A549 treated with CpdA at 1 μM for 4 hours (cell line): ENCODE results near the gene TESK2. TPM values are rescaled to one million over a fixed set of nuclear protein-coding genes. Genes with fewer than 3 reads are reported as not detected.

Experiments
- total RNA-seq: library from RNA; stranded (reverse); fragments of 200-300 nt; extraction: Qiagen RNA extraction; gene quantifications from 5 replicates; pipeline ENCODE4 v1.2.3, GENCODE V29; 2022; ENCODE audit warnings: low read depth

Gene TESK2
- total RNA-seq = 0.29 to 0.49 TPM (median 0.32 TPM) in 5 replicates

DNA sequence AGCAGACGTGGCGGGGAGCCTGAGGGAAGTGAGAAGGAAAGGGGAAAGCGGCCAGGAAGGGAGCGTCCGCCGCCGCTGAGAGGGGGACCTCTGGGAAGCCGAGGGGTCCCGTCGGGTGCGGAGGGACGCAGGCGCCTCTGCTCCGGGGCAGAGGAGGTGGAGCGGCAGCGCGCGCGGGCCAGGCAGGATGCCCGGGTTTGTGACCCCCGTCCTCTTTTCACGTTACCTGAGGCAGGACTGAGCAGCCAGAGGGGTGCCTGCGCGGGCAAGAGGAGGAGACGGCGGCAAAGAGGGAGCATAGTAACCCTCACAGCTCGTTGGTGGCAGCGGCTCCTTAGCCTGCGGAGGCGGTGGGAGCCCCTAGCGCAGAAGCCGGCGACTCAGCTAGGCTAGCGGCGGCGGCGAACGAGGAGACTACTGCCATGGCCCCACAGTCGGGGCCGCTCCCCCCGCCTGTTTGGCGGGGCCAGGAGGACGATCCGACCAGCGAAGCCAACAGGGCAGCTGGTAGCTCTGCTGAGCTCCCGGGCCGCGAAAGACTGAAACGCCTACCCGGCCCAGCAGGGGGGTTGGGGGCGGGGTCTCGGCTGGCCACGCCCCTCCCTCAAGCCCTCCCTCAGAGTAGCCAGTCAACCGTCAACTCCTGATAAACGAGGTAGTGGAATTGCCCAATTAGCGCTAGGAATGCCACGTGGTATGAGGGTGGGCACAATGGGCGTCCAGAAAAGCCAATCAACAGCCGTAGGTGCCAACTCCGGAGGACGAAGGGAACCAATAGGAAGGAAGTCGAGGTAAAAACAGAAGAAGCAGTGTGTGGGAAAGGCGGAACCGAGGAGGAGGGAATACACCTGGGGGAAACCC is at the start of gene TESK2:
Gene TESK2 (minus strand): TSS at position 538 of the 861 bp plus-strand sequence. CDS start 33,378 bp downstream, outside the sequence.

GRCh38 chr1:45521413-45522323 is 30.7 kb upstream of the TESK2 start, which contains the start of gene PRDX1:
Gene PRDX1 (minus strand): TSS chr1:45521884. CDS start chr1:45519043, 2,841 bp downstream.

DNA sequence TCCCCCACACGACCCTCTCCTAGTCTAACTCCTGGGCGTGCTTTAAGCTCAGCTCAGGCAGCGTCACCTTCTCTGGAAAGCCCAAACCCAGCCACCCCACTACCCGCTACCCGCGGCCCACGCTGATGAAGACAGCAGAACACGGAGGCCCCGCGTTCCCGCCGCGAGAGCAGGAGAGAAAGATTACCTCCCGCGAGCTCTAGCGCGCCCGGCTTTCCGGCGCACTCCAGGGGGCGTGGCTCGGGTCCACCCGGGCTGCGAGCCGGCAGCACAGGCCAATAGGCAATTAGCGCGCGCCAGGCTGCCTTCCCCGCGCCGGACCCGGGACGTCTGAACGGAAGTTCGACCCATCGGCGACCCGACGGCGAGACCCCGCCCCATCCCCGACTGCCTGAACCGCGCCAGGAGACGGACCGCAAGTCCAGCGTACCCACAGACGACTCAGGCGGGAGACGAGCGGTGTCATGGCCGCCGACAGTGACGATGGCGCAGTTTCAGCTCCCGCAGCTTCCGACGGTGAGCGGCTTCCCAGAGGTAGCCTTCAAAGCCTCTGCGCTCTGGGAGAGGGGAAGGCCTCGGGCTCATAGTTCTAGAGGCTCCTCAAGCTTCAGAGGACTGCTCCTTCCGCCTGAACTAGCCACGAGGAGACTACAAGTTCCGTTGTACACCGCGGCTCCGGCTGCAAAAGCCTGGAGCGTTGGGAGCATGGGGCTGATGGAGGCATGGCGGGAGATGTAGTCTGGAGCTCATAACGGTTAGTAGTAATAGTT is 151.0 kb downstream of the TESK2 start, which contains the start of the genes MUTYH and TOE1:
Gene MUTYH (minus strand): TSS at position 652 of the 770 bp plus-strand sequence. CDS start 5,935 bp downstream, outside the sequence.
Gene TOE1 (plus strand): TSS at position 382 of the 770 bp plus-strand sequence. CDS start 83 bp downstream, at position 465.

GRCh38 chr1:45326627-45327623 is 164.0 kb downstream of the TESK2 start, which contains the start of gene HPDL:
Gene HPDL (plus strand): TSS chr1:45326895. CDS start chr1:45327149, 254 bp downstream.

Other genes with a start within 250 kb of the TESK2 start
- 3.6 to 5.3 TPM (median 3.9 TPM) in 5 replicates for gene HPDL, start 164.3 kb downstream of the TESK2 start, total RNA-seq
- gene TOE1, start 151.0 kb downstream of the TESK2 start, total RNA-seq = 12.3 to 14.5 TPM (median 13.2 TPM) in 5 replicates
- gene MUTYH, start 150.7 kb downstream of the TESK2 start, total RNA-seq = 7.4 to 10.8 TPM (median 10.2 TPM) in 5 replicates
- gene CCDC163, start 8.9 kb upstream of the TESK2 start, total RNA-seq = 1.5 to 2.3 TPM (median 1.7 TPM) in 5 replicates
- gene MMACHC, start 9.1 kb upstream of the TESK2 start, total RNA-seq = 1.5 to 2.0 TPM (median 1.7 TPM) in 5 replicates
- 2,161 to 2,321 TPM (median 2,215 TPM) in 5 replicates for gene PRDX1, start 30.7 kb upstream of the TESK2 start, total RNA-seq
- gene AKR1A1, start 59.7 kb upstream of the TESK2 start, total RNA-seq = 72.4 to 81.4 TPM (median 80.6 TPM) in 5 replicates
- 125 to 167 TPM (median 130 TPM) in 5 replicates for gene NASP, start 92.9 kb upstream of the TESK2 start, total RNA-seq
- gene CCDC17, start 132.9 kb upstream of the TESK2 start, total RNA-seq = 0.21 to 0.37 TPM (median 0.29 TPM) in 5 replicates
- gene GPBP1L1, start 195.4 kb upstream of the TESK2 start, total RNA-seq = 33.1 to 57.0 TPM (median 35.1 TPM) in 5 replicates
- gene TMEM69, start 197.0 kb upstream of the TESK2 start, total RNA-seq = 18.4 to 21.3 TPM (median 20.1 TPM) in 5 replicates